PC-3 (cell line): Measurements from ENCODE around the gene R3HDM4.

Experiments used
- CTCF ChIP-seq: fragments of 300-600 bp; sonication (generic); conservative IDR thresholded peaks from 2 replicates; pipeline ENCODE4 v1.5.1; 2017; ENCODE audit warnings: antibody characterized with exemption, low read depth, mild to moderate bottlenecking, low read length
- EZH2 ChIP-seq: fragments of 300-600 bp; sonication (generic); IDR thresholded peaks from one replicate; pipeline ENCODE4 v1.6.1; 2017; ENCODE audit warnings: antibody characterized with exemption, mild to moderate bottlenecking, low read length; ENCODE audit not compliant: unreplicated experiment

- TF ChIP-seq CTCF, result no peak
- no peak for TF ChIP-seq EZH2
These were observed 41.9 kb upstream of the R3HDM4 start for GRCh38 chr19:954672-955494.
